HepG2 (cell line): ENCODE results near the gene GLUD1. TPM values are rescaled to one million over a fixed set of nuclear protein-coding genes. Genes with fewer than 3 reads are reported as not detected.

ENCODE experiments used
- ATF2 ChIP-seq: sonication (generic); formaldehyde crosslinking; IDR thresholded peaks from 2 replicates; pipeline ENCODE4 v1.4.0; 2020; ENCODE audit warnings: missing genetic modification reagents
- HNF4G ChIP-seq, 2 experiments: sonication (generic) in 1 of 2; formaldehyde crosslinking in 1 of 2; IDR thresholded peaks; 2 replicates each; pipeline versions ENCODE4 v1.4.0 to v1.6.1; 2011 to 2020; ENCODE audit warnings: borderline replicate concordance in 2 of 2, low read depth in 2 of 2, mild to moderate bottlenecking in 2 of 2, low read length in 1 of 2, missing genetic modification reagents in 1 of 2, moderate library complexity in 1 of 2
- KLF16 ChIP-seq, 2 experiments: sonication (generic) in 1 of 2; formaldehyde crosslinking in 1 of 2; IDR thresholded peaks; 2 replicates each; pipeline versions ENCODE4 v1.6.1 to v1.8.0; 2016 to 2023; ENCODE audit warnings: missing genetic modification reagents in 2 of 2, missing compliant biosample characterization in 1 of 2
- MNT ChIP-seq: fragments of 450-650 bp; IDR thresholded peaks from 2 replicates; pipeline ENCODE4 v1.6.1; 2016
- NONO ChIP-seq, 2 experiments: fragments of 450-650 bp in 1 of 2; sonication (generic) in 1 of 2; formaldehyde crosslinking in 1 of 2; IDR thresholded peaks in 1 of 2; conservative IDR thresholded peaks in 1 of 2; 2 replicates each; pipeline versions ENCODE4 v1.6.1 to v1.8.0; 2017 to 2022; ENCODE audit warnings: mild to moderate bottlenecking in 1 of 2, missing genetic modification reagents in 1 of 2, moderate library complexity in 1 of 2
- RBAK ChIP-seq: sonication (generic); formaldehyde crosslinking; IDR thresholded peaks from 2 replicates; pipeline ENCODE4 v1.5.1; 2020; ENCODE audit warnings: mild to moderate bottlenecking, missing genetic modification reagents
- SRSF1 ChIP-seq: fragments of 200-400 bp; formaldehyde crosslinking; optimal IDR thresholded peaks from 2 replicates; pipeline ENCODE3; 2017; ENCODE audit warnings: mild to moderate bottlenecking, low read depth, low read length, moderate library complexity
- ZMYM2 ChIP-seq: sonication (generic); formaldehyde crosslinking; IDR thresholded peaks from 2 replicates; pipeline ENCODE4 v1.8.0; 2022; ENCODE audit warnings: mild to moderate bottlenecking, missing genetic modification reagents
- ZNF124 ChIP-seq: sonication (generic); formaldehyde crosslinking; IDR thresholded peaks from 2 replicates; pipeline ENCODE4 v1.4.0; 2020; ENCODE audit warnings: missing genetic modification reagents
- ZNF20 ChIP-seq: sonication (generic); formaldehyde crosslinking; IDR thresholded peaks from 2 replicates; pipeline ENCODE4 v1.4.0; 2020; ENCODE audit warnings: mild to moderate bottlenecking, moderate library complexity, missing genetic modification reagents
- ZNF280D ChIP-seq: sonication (generic); formaldehyde crosslinking; IDR thresholded peaks from 2 replicates; pipeline ENCODE4 v1.5.1; 2020; ENCODE audit warnings: mild to moderate bottlenecking, missing genetic modification reagents
- ZNF503 ChIP-seq: sonication (generic); formaldehyde crosslinking; IDR thresholded peaks from 2 replicates; pipeline ENCODE4 v1.4.0; 2020; ENCODE audit warnings: missing genetic modification reagents
- ZNF577 ChIP-seq: sonication (generic); formaldehyde crosslinking; IDR thresholded peaks from 2 replicates; pipeline ENCODE4 v1.4.0; 2020; ENCODE audit warnings: mild to moderate bottlenecking, low read depth, missing genetic modification reagents, borderline replicate concordance
- ZNF619 ChIP-seq: sonication (generic); formaldehyde crosslinking; IDR thresholded peaks from 2 replicates; pipeline ENCODE4 v1.4.0; 2020; ENCODE audit warnings: mild to moderate bottlenecking, missing genetic modification reagents
- ZNF652 ChIP-seq: IDR thresholded peaks from 2 replicates; pipeline ENCODE4 v1.6.1; 2016; ENCODE audit warnings: low read depth, borderline replicate concordance
- polyA plus RNA-seq, 8 experiments: library from polyadenylated mRNA; depleted of rRNA in 3 of 8; stranded (reverse) in 7 of 8; unstranded in 1 of 8; fragments of >200 nt; fragmentation: Illumina TruSeq in 4 of 8; extraction: Trizol in 4 of 8; gene quantifications; 2 replicates each; pipeline versions ENCODE4 v1.2.1 to v1.2.3, GENCODE V29; 2011 to 2016; ENCODE audit warnings: low read depth in 4 of 8, missing spikeins in 1 of 8, mixed read lengths in 1 of 8; ENCODE audit not compliant: insufficient read depth in 1 of 8
- total RNA-seq, 5 experiments: library from RNA; depleted of rRNA; stranded (reverse); fragments of >200 nt; fragmentation: Illumina TruSeq; extraction: Trizol; gene quantifications; 2 replicates each; pipeline ENCODE4 v1.2.3, GENCODE V29; 2016; ENCODE audit warnings: low read depth in 1 of 5

The GLUD1 gene
- total and polyA plus RNA-seq, 2 of the 13 experiments (the other 11 are each of a cell fraction or from before 2014, with no cell fraction given): 301 to 798 TPM

- TF ChIP-seq HNF4G (IDR thresholded peaks at IDR 0.05; ENCODE audit: borderline replicate concordance, low read depth, low read length) (peak; percentile 73), HNF4G (CRISPR knock-in tag; IDR thresholded peaks at IDR 0.05; ENCODE audit: borderline replicate concordance, low read depth) (no peak), ATF2 (CRISPR knock-in tag) (no peak), ZNF280D (no peak), KLF16 (CRISPR knock-in tag; IDR thresholded peaks at IDR 0.05) (no peak), RBAK (CRISPR knock-in tag) (no peak), ZMYM2 (CRISPR knock-in tag) (no peak), ZNF503 (peak; percentile 23; the same call in 1 of the 2 replicates), ZNF124 (CRISPR knock-in tag) (no peak), NONO (IDR thresholded peaks at IDR 0.05) (no peak), NONO (CRISPR knock-in tag; conservative IDR thresholded peaks at IDR 0.05) (peak; percentile 16; the same call in 1 of the 2 replicates), ZNF20 (CRISPR knock-in tag) (0 out of 2 replicates have a peak, but pooled peaks have one; percentile 71), ZNF652 (CRISPR knock-in tag) (no peak), SRSF1 (no peak), MNT (no peak), ZNF577 (CRISPR knock-in tag) (no peak), ZNF619 (CRISPR knock-in tag) (no peak)
Measured at GRCh38 chr10:87092861-87093631, 1.6 kb downstream of the GLUD1 start (continued).
